Stomach (tissue), 9 donors: ENCODE results near the gene POT1. TPM values are rescaled to one million over a fixed set of nuclear protein-coding genes. Genes with fewer than 3 reads are reported as not detected.

Experiments used
- DNase-seq, 2 donors: peaks; one replicate each; pipeline versions ENCODE4 v3.0.0 to v3.0.0-alpha.2; 2013 to 2019
- H3K27ac ChIP-seq, 5 donors: fragments of 200-600 bp in 4 of 5; sonication (generic) in 4 of 5; one replicate each; pipeline ENCODE4 v1.5.1; 2013 to 2019; ENCODE audit warnings: mild to moderate bottlenecking in 1 of 5, moderate library complexity in 1 of 5
- H3K27me3 ChIP-seq, 3 donors: fragments of 200-600 bp; sonication (generic); one replicate each; pipeline ENCODE4 v1.5.1; 2017 to 2019; ENCODE audit warnings: mixed run types in 1 of 3
- H3K36me3 ChIP-seq, 4 donors: fragments of 200-600 bp; sonication (generic); 1 replicate in 3 of 4; 2 replicates in 1 of 4; pipeline ENCODE4 v1.5.1; 2016 to 2019
- H3K4me1 ChIP-seq, 4 donors: fragments of 200-600 bp; sonication (generic); one replicate each; pipeline ENCODE4 v1.5.1; 2016 to 2019
- H3K4me3 ChIP-seq, 4 donors: fragments of 200-600 bp; sonication (generic) in 3 of 4; one replicate each; pipeline ENCODE4 v1.5.1; 2016 to 2019; ENCODE audit warnings: mild to moderate bottlenecking in 1 of 4
- H3K9me3 ChIP-seq, 4 donors: fragments of 200-600 bp; sonication (generic); one replicate each; pipeline ENCODE4 v1.5.1; 2016 to 2019
- EP300 ChIP-seq: sonication (generic); formaldehyde crosslinking; IDR thresholded peaks from one replicate; pipeline ENCODE4 v1.6.1; 2017; ENCODE audit warnings: antibody characterized with exemption
- POLR2A ChIP-seq, 4 donors: fragments of 450-650 bp; IDR thresholded peaks; one replicate each; pipeline ENCODE4 v1.6.1; 2016; ENCODE audit warnings: antibody characterized with exemption in 4 of 4, control low read depth in 2 of 4, mild to moderate bottlenecking in 1 of 4, moderate library complexity in 1 of 4
- POLR2AphosphoS5 ChIP-seq, 3 donors: sonication (generic); formaldehyde crosslinking; IDR thresholded peaks; one replicate each; pipeline ENCODE4 v1.6.1; 2016; ENCODE audit warnings: antibody characterized with exemption in 3 of 3
- WGBS, 5 donors: extraction: QIAGEN DNeasy Blood & Tissue Kit in 3 of 5; methylation state at CpG; one replicate each; pipeline versions ENCODE4 v1.1.5 to v1.1.7; 2013 to 2018; 5-methylcytosine and 5-hydroxymethylcytosine counted together
- intact Hi-C: fragments of 100-400 bp; cut with DNase I; formaldehyde crosslinking; loops from one replicate; pipeline ENCODE4 v1.15.1; 2023; ENCODE audit warnings: low total_unique reads
- polyA plus RNA-seq, 3 donors: library from polyadenylated mRNA; stranded (reverse); fragments of 200-250 nt; gene quantifications; one replicate each; pipeline ENCODE4 v1.2.3, GENCODE V29; 2013
- total RNA-seq, 5 donors: library from RNA; depleted of rRNA; stranded (reverse); fragments of >200 nt; gene quantifications; one replicate each; pipeline versions ENCODE4 v1.1.0 to v1.2.3, GENCODE V29; 2014 to 2016
- TF ChIP-seq, protein P1 (sequence below), 7 experiments: fragments of 450-650 bp in 4 of 7; fragments of 200-600 bp in 3 of 7; sonication (generic) in 3 of 7; IDR thresholded peaks; one replicate each; pipeline ENCODE4 v1.5.1; 2016 to 2019; ENCODE audit warnings: antibody characterized with exemption in 7 of 7, control low read depth in 2 of 7, mild to moderate bottlenecking in 1 of 7
- donor health status: healthy with polysubstance abuse.
- donor health status: Bipolar disorder and iron deficiency.
- donor health status: healthy.

Gene POT1
- total and polyA plus RNA-seq, 8 donors = 4.3 to 47.5 (median 8.9) TPM

DNA sequence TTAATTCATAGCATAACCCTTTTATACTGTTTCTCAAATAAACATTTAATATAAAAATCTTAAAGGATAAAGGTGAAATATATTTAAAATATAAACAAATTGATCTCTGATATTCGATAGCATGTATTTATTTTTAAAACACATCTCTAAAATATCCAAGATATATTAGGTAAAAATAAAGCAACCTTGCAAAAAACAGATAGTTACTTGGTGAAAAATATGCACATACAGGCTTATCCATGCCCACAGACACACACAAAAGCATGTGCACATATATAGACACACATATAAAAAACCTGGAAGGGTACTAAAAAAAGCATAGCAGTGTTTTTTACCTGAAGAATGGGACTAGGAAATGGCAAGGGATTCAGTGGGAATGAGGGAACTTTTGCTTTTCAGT is 19.8 kb downstream of the POT1 start:
- DNase-seq = no peak
- Histone ChIP-seq H3K4me1 (no peaks in the 10 kb centered on the region), H3K27ac (no peak overlapping the region), H3K9me3 (no peaks in the 10 kb centered on the region), H3K4me3 (no peak overlapping the region), H3K27me3 (no peaks in the 10 kb centered on the region), H3K36me3 (peaks cover 0 to 13% (median 12%) of the 10 kb centered on the region in 4 donors)
- intact Hi-C loops = no loop called here
- WGBS, 5 donors = 0 to 95% (median 33%) methylated on average over 1 of the region's 1 CpG
- TF ChIP-seq, protein P1, sequence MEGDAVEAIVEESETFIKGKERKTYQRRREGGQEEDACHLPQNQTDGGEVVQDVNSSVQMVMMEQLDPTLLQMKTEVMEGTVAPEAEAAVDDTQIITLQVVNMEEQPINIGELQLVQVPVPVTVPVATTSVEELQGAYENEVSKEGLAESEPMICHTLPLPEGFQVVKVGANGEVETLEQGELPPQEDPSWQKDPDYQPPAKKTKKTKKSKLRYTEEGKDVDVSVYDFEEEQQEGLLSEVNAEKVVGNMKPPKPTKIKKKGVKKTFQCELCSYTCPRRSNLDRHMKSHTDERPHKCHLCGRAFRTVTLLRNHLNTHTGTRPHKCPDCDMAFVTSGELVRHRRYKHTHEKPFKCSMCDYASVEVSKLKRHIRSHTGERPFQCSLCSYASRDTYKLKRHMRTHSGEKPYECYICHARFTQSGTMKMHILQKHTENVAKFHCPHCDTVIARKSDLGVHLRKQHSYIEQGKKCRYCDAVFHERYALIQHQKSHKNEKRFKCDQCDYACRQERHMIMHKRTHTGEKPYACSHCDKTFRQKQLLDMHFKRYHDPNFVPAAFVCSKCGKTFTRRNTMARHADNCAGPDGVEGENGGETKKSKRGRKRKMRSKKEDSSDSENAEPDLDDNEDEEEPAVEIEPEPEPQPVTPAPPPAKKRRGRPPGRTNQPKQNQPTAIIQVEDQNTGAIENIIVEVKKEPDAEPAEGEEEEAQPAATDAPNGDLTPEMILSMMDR (IDR thresholded peaks at IDR 0.05) = no peak
- TF ChIP-seq POLR2AphosphoS5 (IDR thresholded peaks at IDR 0.05) (no peak), EP300 (no peak), POLR2A (IDR thresholded peaks at IDR 0.05) (no peak)

DNA sequence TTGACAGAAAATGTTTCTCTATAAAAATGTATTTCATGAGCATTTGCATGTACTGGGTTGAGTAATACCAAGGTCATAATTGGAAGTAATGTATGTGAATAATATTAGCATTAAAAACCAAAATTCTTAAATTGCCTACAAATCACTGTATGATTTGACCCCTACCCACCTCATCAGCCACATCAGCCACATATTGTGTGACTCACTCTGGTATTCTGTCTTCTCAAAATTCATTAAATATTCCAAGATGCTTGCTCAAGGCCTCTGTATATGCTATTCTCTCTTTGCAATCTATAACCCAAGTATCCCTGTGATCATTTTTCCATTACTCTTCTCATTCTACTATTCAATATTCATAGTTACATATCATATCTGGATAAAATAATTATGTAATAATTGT is 21.4 kb downstream of the POT1 start:
- no peaks in the 10 kb centered on the region for H3K9me3 ChIP-seq
- no peaks in the 10 kb centered on the region for H3K27me3 ChIP-seq
- H3K27ac ChIP-seq = no peak overlapping the region
- DNase-seq = no peak
- H3K36me3 ChIP-seq = peaks cover 0 to 9% (median 6%) of the 10 kb centered on the region in 4 donors
- intact Hi-C loops = no loop called here
- no peak overlapping the region for H3K4me3 ChIP-seq
- no peak for TF ChIP-seq EP300
- TF ChIP-seq, protein P1 (IDR thresholded peaks at IDR 0.05) = no peak
- TF ChIP-seq POLR2AphosphoS5 (IDR thresholded peaks at IDR 0.05) = no peak
- no peak for TF ChIP-seq POLR2A (IDR thresholded peaks at IDR 0.05)
- H3K4me1 ChIP-seq = no peaks in the 10 kb centered on the region

DNA sequence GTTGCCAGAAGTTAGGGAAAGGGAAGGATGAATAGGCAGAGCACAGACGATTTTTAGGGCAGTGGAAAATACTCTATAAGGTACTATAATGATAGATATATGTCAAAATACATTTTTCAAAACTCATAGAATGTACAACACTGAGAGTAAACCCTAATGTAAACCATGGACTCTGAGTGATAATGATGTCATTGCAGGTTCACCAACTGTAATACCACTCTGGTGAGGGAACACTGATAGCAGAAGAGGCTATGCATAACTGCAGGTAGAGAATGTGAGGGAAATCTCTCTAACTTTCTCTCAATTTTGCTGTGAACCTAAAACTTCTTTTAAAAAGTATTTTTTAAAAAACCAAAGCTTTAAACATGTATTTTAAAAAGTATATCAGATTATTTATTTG is 22.1 kb downstream of the POT1 start:
- no peak for DNase-seq
- no peak for TF ChIP-seq POLR2AphosphoS5 (IDR thresholded peaks at IDR 0.05)
- TF ChIP-seq POLR2A (IDR thresholded peaks at IDR 0.05) = no peak
- TF ChIP-seq, protein P1 (IDR thresholded peaks at IDR 0.05) = no peak
- no peak for TF ChIP-seq EP300
- peaks cover 0 to 1% (median 0%) of the 10 kb centered on the region in 4 donors for H3K36me3 ChIP-seq
- no peaks in the 10 kb centered on the region for H3K4me1 ChIP-seq
- H3K4me3 ChIP-seq = no peak overlapping the region
- H3K27me3 ChIP-seq = no peaks in the 10 kb centered on the region
- WGBS, 5 donors = 77 to 86% (median 85%) methylated on average over 1 of the region's 1 CpG
- no peaks in the 10 kb centered on the region for H3K9me3 ChIP-seq
- intact Hi-C loops = no loop called here
- H3K27ac ChIP-seq = no peak overlapping the region

DNA sequence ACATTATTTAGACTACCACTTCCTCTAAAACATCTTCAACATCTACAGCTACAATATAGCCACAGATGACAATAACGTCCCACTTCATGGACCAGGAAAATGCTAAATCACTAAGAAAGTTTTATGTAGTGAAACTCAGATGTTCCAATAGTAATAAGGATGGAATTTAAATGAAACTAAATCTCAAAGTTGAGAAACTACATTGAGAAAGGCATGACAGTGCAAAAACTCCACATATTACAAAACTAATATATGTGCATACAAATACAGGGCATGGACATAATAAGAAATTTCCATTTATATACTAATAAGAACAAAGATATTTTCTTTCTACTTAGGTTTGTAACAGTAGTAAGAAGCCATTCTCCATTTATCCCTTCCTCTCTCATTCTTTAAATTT is 31.1 kb downstream of the POT1 start:
- H3K27ac ChIP-seq = no peak overlapping the region
- TF ChIP-seq POLR2A (IDR thresholded peaks at IDR 0.05) (no peak), POLR2AphosphoS5 (IDR thresholded peaks at IDR 0.05) (no peak), EP300 (no peak)
- TF ChIP-seq, protein P1 (IDR thresholded peaks at IDR 0.05) = no peak
- intact Hi-C loops = no loop called here
- no peaks in the 10 kb centered on the region for H3K4me1 ChIP-seq
- no peak for DNase-seq
- H3K9me3 ChIP-seq = peaks cover 0 to 5% (median 0%) of the 10 kb centered on the region in 4 donors
- H3K4me3 ChIP-seq = no peak overlapping the region
- H3K27me3 ChIP-seq = no peaks in the 10 kb centered on the region
- peaks cover 0 to 22% (median 10%) of the 10 kb centered on the region in 4 donors for H3K36me3 ChIP-seq
- WGBS, 5 donors = 77 to 96% (median 83%) methylated on average over 1 of the region's 1 CpG
